WERI-Rb-1 (cell line): Measurements from ENCODE around the gene KRT4.

Experiments used
- DNase-seq: peaks from one replicate; pipeline ENCODE4 v3.0.0-alpha.2; 2020
- H3K27ac ChIP-seq: fragments of 250-450 bp; sonication (Bioruptor Pico); 2 replicates; pipeline ENCODE4 v1.5.1; 2020; ENCODE audit warnings: mild to moderate bottlenecking, moderate library complexity
- H3K27me3 ChIP-seq: fragments of 250-450 bp; sonication (Bioruptor Pico); 2 replicates; pipeline ENCODE4 v1.5.1; 2021; ENCODE audit warnings: mild to moderate bottlenecking, low read depth, moderate library complexity; ENCODE audit not compliant: insufficient read depth, severe bottlenecking
- H3K36me3 ChIP-seq: fragments of 250-450 bp; sonication (Bioruptor Pico); 2 replicates; pipeline ENCODE4 v1.5.1; 2020; ENCODE audit warnings: mild to moderate bottlenecking, moderate library complexity
- H3K4me3 ChIP-seq: 2 replicates; pipeline ENCODE4 v1.5.1; 2011; ENCODE audit warnings: low read depth, mild to moderate bottlenecking, control low read depth, low read length
- H3K9me3 ChIP-seq: fragments of 250-450 bp; sonication (Bioruptor Pico); 2 replicates; pipeline ENCODE4 v1.5.1; 2021; ENCODE audit warnings: mild to moderate bottlenecking, moderate library complexity; ENCODE audit not compliant: severe bottlenecking
- CTCF ChIP-seq: IDR thresholded peaks from 2 replicates; pipeline ENCODE4 v1.5.1; 2011; ENCODE audit warnings: low read depth, mild to moderate bottlenecking, control low read depth, inconsistent platforms, low read length

Gene KRT4

GRCh38 chr12:52791271-52792184 is 22.4 kb downstream of the KRT4 start:
- no peaks in the 10 kb centered on the region for H3K36me3 ChIP-seq

GRCh38 chr12:52790427-52791270 is 23.3 kb downstream of the KRT4 start:
- Histone ChIP-seq H3K4me3 (no peak overlapping the region), H3K27ac (no peak overlapping the region)
- DNase-seq = no peak

More at GRCh38 chr12:52791271-52792184, 22.4 kb downstream of the KRT4 start:
- Histone ChIP-seq H3K27me3 (peaks cover 97% of the 10 kb centered on the region), H3K4me3 (no peak overlapping the region), H3K9me3 (no peaks in the 10 kb centered on the region), H3K27ac (no peak overlapping the region)
- DNase-seq = no peak
- TF ChIP-seq CTCF = no peak

GRCh38 chr12:52789637-52790426 is 24.1 kb downstream of the KRT4 start:
- Histone ChIP-seq H3K27me3 (peaks cover 95% of the 10 kb centered on the region), H3K9me3 (no peaks in the 10 kb centered on the region), H3K27ac (no peak overlapping the region), H3K36me3 (no peaks in the 10 kb centered on the region), H3K4me3 (no peak overlapping the region)
- TF ChIP-seq CTCF = no peak
- DNase-seq = no peak

More at GRCh38 chr12:52790427-52791270, 23.3 kb downstream of the KRT4 start:
- TF ChIP-seq CTCF = no peak
- Histone ChIP-seq H3K36me3 (no peaks in the 10 kb centered on the region), H3K27me3 (peaks cover 95% of the 10 kb centered on the region), H3K9me3 (no peaks in the 10 kb centered on the region)

- no peak for TF ChIP-seq CTCF
- DNase-seq = no peak
- Histone ChIP-seq H3K27ac (no peak overlapping the region), H3K27me3 (peaks cover 93% of the 10 kb centered on the region), H3K4me3 (no peak overlapping the region), H3K36me3 (no peaks in the 10 kb centered on the region), H3K9me3 (no peaks in the 10 kb centered on the region)
These were observed 24.9 kb downstream of the KRT4 start for GRCh38 chr12:52788876-52789636.
